Measurements from ENCODE around the gene SYT2.

GRCh38 chr1:202752774-202753173 lies 42.5 kb upstream of the SYT2 start:
- TF ChIP-seq CTCF (conservative IDR thresholded peaks at IDR 0.05; ENCODE audit: low read depth, low read length) = no peak
- no peak for TF ChIP-seq EZH2 (IDR thresholded peaks at IDR 0.05; ENCODE audit: low read length, unreplicated experiment)

All from PC-3 (cell line).